ENCODE measurements around the gene LSAMP. TPM values are rescaled to one million over a fixed set of nuclear protein-coding genes. Genes with fewer than 3 reads are reported as not detected.

The LSAMP gene
- total RNA-seq, 1 experiment from 2014 or later, result 5.7 TPM

- no peak for TF ChIP-seq ESRRA (CRISPR knock-in tag; IDR thresholded peaks at IDR 0.05; ENCODE audit: borderline replicate concordance)
- TF ChIP-seq ZNF317 (CRISPR knock-in tag; IDR thresholded peaks at IDR 0.05; ENCODE audit: borderline replicate concordance, low read depth), result no peak
- no peak for TF ChIP-seq USF2 (CRISPR knock-in tag; IDR thresholded peaks at IDR 0.05)
- TF ChIP-seq, protein P1, sequence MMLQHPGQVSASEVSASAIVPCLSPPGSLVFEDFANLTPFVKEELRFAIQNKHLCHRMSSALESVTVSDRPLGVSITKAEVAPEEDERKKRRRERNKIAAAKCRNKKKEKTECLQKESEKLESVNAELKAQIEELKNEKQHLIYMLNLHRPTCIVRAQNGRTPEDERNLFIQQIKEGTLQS (CRISPR knock-in tag; conservative IDR thresholded peaks at IDR 0.05), result no peak
- no peak for TF ChIP-seq TEAD1 (CRISPR knock-in tag; IDR thresholded peaks at IDR 0.05)
- TF ChIP-seq ZSCAN18 (CRISPR knock-in tag; IDR thresholded peaks at IDR 0.05), result no peak
- TF ChIP-seq CDX4 (CRISPR knock-in tag; IDR thresholded peaks at IDR 0.05; ENCODE audit: borderline replicate concordance), result no peak
- no peak for TF ChIP-seq ZNF263 (CRISPR knock-in tag; IDR thresholded peaks at IDR 0.05; ENCODE audit: low read depth)
- no peak for TF ChIP-seq SMAD4 (CRISPR knock-in tag; IDR thresholded peaks at IDR 0.05)
These were observed 2.8 kb downstream of the LSAMP start (continued) for GRCh38 chr3:116442331-116443021.

GRCh38 chr3:116441652-116442051 is 3.6 kb downstream of the LSAMP start:
- CTCF ChIA-PET, result interaction anchor here (1.9 kb wide), 1 partner anchor 8 kb away, joined by 6 read pairs; no protein-coding TSS in a partner anchor
- no peak for DNase-seq (ENCODE audit: low spot score)
- POLR2A ChIA-PET, result no interaction called here
- TF ChIP-seq, protein P2, sequence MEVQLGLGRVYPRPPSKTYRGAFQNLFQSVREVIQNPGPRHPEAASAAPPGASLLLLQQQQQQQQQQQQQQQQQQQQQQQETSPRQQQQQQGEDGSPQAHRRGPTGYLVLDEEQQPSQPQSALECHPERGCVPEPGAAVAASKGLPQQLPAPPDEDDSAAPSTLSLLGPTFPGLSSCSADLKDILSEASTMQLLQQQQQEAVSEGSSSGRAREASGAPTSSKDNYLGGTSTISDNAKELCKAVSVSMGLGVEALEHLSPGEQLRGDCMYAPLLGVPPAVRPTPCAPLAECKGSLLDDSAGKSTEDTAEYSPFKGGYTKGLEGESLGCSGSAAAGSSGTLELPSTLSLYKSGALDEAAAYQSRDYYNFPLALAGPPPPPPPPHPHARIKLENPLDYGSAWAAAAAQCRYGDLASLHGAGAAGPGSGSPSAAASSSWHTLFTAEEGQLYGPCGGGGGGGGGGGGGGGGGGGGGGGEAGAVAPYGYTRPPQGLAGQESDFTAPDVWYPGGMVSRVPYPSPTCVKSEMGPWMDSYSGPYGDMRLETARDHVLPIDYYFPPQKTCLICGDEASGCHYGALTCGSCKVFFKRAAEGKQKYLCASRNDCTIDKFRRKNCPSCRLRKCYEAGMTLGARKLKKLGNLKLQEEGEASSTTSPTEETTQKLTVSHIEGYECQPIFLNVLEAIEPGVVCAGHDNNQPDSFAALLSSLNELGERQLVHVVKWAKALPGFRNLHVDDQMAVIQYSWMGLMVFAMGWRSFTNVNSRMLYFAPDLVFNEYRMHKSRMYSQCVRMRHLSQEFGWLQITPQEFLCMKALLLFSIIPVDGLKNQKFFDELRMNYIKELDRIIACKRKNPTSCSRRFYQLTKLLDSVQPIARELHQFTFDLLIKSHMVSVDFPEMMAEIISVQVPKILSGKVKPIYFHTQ (CRISPR knock-in tag; IDR thresholded peaks at IDR 0.05), result no peak
- TF ChIP-seq NR2C2 (CRISPR knock-in tag; IDR thresholded peaks at IDR 0.05), result no peak
- no peak for TF ChIP-seq ZNF396 (CRISPR knock-in tag; IDR thresholded peaks at IDR 0.05; ENCODE audit: borderline replicate concordance)
- TF ChIP-seq GRHL2 (CRISPR knock-in tag; IDR thresholded peaks at IDR 0.05; ENCODE audit: insufficient replicate concordance, severe bottlenecking), result no peak
- no peak for TF ChIP-seq NR3C1 (CRISPR knock-in tag; conservative IDR thresholded peaks at IDR 0.05; ENCODE audit: low read depth)
- H3K4me1 Mint-ChIP-seq, result peaks cover 45% of the 10 kb centered on the region
- H3K4me3 Mint-ChIP-seq, result no peak overlapping the region
- no peaks in the 10 kb centered on the region for H3K9me3 Mint-ChIP-seq
- H3K36me3 Mint-ChIP-seq, result no peaks in the 10 kb centered on the region
- ATAC-seq, result no peak
- H3K27ac Mint-ChIP-seq, result no peak overlapping the region
- H3K27me3 Mint-ChIP-seq (ENCODE audit: low read depth), result peaks cover 22% of the 10 kb centered on the region

GRCh38 chr3:116440196-116440595 is 5.1 kb downstream of the LSAMP start:
- POLR2A ChIA-PET, result no interaction called here
- CTCF ChIA-PET, result no interaction called here
- H3K4me3 Mint-ChIP-seq, result no peak overlapping the region
- ATAC-seq, result no peak
- no peaks in the 10 kb centered on the region for H3K9me3 Mint-ChIP-seq
- no peak overlapping the region for H3K27ac Mint-ChIP-seq
- no peak for DNase-seq (ENCODE audit: low spot score)
- no peaks in the 10 kb centered on the region for H3K36me3 Mint-ChIP-seq
- H3K4me1 Mint-ChIP-seq, result peaks cover 36% of the 10 kb centered on the region
- H3K27me3 Mint-ChIP-seq (ENCODE audit: low read depth), result peaks cover 22% of the 10 kb centered on the region
- TF ChIP-seq FOXJ3 (CRISPR knock-in tag; IDR thresholded peaks at IDR 0.05; ENCODE audit: borderline replicate concordance), result no peak
- TF ChIP-seq, protein P3, sequence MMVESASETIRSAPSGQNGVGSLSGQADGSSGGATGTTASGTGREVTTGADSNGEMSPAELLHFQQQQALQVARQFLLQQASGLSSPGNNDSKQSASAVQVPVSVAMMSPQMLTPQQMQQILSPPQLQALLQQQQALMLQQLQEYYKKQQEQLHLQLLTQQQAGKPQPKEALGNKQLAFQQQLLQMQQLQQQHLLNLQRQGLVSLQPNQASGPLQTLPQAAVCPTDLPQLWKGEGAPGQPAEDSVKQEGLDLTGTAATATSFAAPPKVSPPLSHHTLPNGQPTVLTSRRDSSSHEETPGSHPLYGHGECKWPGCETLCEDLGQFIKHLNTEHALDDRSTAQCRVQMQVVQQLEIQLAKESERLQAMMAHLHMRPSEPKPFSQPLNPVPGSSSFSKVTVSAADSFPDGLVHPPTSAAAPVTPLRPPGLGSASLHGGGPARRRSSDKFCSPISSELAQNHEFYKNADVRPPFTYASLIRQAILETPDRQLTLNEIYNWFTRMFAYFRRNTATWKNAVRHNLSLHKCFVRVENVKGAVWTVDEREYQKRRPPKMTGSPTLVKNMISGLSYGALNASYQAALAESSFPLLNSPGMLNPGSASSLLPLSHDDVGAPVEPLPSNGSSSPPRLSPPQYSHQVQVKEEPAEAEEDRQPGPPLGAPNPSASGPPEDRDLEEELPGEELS (CRISPR knock-in tag; IDR thresholded peaks at IDR 0.05), result no peak
- TF ChIP-seq, protein P4, sequence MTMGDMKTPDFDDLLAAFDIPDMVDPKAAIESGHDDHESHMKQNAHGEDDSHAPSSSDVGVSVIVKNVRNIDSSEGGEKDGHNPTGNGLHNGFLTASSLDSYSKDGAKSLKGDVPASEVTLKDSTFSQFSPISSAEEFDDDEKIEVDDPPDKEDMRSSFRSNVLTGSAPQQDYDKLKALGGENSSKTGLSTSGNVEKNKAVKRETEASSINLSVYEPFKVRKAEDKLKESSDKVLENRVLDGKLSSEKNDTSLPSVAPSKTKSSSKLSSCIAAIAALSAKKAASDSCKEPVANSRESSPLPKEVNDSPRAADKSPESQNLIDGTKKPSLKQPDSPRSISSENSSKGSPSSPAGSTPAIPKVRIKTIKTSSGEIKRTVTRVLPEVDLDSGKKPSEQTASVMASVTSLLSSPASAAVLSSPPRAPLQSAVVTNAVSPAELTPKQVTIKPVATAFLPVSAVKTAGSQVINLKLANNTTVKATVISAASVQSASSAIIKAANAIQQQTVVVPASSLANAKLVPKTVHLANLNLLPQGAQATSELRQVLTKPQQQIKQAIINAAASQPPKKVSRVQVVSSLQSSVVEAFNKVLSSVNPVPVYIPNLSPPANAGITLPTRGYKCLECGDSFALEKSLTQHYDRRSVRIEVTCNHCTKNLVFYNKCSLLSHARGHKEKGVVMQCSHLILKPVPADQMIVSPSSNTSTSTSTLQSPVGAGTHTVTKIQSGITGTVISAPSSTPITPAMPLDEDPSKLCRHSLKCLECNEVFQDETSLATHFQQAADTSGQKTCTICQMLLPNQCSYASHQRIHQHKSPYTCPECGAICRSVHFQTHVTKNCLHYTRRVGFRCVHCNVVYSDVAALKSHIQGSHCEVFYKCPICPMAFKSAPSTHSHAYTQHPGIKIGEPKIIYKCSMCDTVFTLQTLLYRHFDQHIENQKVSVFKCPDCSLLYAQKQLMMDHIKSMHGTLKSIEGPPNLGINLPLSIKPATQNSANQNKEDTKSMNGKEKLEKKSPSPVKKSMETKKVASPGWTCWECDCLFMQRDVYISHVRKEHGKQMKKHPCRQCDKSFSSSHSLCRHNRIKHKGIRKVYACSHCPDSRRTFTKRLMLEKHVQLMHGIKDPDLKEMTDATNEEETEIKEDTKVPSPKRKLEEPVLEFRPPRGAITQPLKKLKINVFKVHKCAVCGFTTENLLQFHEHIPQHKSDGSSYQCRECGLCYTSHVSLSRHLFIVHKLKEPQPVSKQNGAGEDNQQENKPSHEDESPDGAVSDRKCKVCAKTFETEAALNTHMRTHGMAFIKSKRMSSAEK (CRISPR knock-in tag; IDR thresholded peaks at IDR 0.05; ENCODE audit: borderline replicate concordance), result no peak
- TF ChIP-seq E2F4 (CRISPR knock-in tag; IDR thresholded peaks at IDR 0.05; ENCODE audit: borderline replicate concordance, low read depth), result no peak
